ENCODE measurements around the gene CNTN3. TPM values are rescaled to one million over a fixed set of nuclear protein-coding genes. Genes with fewer than 3 reads are reported as not detected.

CNTN3 gene
- total and polyA plus RNA-seq, 12 donors: 0.46 to 5.9 (median 2.6) TPM; not detected in 1

DNA sequence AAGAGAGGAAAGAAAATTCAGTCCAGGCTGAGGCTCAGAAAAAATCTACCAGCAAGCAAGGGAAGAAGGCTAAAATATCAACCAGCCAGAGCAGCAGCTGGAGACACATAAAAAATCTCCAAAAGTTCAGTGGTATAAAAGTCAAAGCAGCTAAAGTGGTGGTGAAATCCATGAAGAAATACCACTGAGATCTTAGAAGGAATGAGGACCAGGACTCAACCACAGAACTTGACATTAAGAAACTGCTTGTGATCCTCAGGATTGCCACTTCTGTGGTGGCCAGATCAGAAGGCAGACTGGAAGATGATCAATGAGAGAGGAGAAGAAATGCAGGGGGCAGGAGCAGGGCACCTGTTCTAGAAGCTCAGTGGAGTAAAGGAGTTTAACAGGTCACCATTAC lies 22.5 kb downstream of the CNTN3 start:
- no peaks in the 10 kb centered on the region for H3K36me3 ChIP-seq
- H3K4me1 ChIP-seq: no peaks in the 10 kb centered on the region
- H3K27me3 ChIP-seq: no peaks in the 10 kb centered on the region
- H3K27ac ChIP-seq: no peak overlapping the region
- TF ChIP-seq, protein P1, sequence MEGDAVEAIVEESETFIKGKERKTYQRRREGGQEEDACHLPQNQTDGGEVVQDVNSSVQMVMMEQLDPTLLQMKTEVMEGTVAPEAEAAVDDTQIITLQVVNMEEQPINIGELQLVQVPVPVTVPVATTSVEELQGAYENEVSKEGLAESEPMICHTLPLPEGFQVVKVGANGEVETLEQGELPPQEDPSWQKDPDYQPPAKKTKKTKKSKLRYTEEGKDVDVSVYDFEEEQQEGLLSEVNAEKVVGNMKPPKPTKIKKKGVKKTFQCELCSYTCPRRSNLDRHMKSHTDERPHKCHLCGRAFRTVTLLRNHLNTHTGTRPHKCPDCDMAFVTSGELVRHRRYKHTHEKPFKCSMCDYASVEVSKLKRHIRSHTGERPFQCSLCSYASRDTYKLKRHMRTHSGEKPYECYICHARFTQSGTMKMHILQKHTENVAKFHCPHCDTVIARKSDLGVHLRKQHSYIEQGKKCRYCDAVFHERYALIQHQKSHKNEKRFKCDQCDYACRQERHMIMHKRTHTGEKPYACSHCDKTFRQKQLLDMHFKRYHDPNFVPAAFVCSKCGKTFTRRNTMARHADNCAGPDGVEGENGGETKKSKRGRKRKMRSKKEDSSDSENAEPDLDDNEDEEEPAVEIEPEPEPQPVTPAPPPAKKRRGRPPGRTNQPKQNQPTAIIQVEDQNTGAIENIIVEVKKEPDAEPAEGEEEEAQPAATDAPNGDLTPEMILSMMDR (IDR thresholded peaks at IDR 0.05): no peak
- peaks cover 0 to 9% (median 0%) of the 10 kb centered on the region in 11 donors for H3K9me3 ChIP-seq
- ATAC-seq (no peak), DNase-seq (no peak)
- no peak overlapping the region for H3K4me3 ChIP-seq
- intact Hi-C loops (cut with DNase I): no loop called here

DNA sequence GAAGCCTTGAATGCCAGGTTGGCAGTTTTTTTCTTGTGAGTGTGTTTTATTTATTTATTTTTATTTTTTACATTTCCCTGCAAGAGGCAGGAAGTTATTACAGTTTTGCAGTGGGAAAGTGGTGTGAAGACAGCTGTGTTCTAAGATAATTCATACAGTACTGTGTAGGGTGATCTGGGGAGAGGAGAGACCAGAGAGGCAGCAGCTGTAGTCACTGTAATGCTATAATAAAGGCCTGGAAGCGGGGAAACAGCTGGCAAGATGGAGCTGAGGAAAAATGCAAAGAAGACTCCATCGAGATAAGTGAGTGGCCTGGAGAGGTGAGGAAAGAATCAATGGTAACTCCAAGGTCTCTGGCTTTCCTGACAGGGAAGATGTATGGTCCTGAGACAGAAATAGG lies 23.1 kb downstream of the CNTN3 start:
- no peaks in the 10 kb centered on the region for H3K4me1 ChIP-seq
- 64 to 69% methylated on average over 2 of the region's 2 CpGs for WGBS, 2 donors
- H3K36me3 ChIP-seq: no peaks in the 10 kb centered on the region
- H3K27me3 ChIP-seq: no peaks in the 10 kb centered on the region
- H3K4me3 ChIP-seq: no peak overlapping the region
- H3K9me3 ChIP-seq: peaks cover 0 to 3% (median 0%) of the 10 kb centered on the region in 11 donors
- no peak for ATAC-seq
- no peak overlapping the region for H3K27ac ChIP-seq
- intact Hi-C loops (cut with DNase I): no loop called here
- TF ChIP-seq, protein P1 (IDR thresholded peaks at IDR 0.05): no peak
- DNase-seq: no peak

DNA sequence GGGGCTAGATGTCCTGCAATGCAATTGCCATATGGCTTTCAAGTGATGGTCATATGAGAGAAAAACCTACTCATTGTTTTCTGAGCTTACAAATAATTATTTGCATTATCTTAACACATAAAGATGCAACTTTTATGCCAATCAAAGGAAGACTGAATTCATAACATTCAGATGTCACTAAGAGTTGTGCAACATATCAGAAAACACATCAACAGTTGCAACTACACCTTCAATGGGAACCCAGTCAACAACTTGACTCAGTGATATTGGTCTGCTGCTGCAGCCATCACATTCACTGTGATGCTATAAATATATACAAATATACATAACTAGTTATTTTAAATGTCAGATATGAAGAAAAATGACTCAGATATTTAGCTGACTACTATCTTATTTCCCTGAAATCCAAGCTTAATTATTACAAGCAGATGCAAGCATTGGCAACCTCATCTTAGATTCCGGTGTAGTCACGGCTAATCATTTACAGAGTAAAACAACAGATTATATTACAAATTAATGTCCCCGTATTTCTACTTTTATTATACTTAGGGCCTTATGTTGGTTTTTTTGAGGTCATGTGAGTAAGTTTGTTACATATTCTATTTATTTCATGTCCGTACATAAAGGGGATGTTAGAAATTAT lies 23.7 kb downstream of the CNTN3 start:
- no peaks in the 10 kb centered on the region for H3K4me1 ChIP-seq
- ATAC-seq: no peak

DNA sequence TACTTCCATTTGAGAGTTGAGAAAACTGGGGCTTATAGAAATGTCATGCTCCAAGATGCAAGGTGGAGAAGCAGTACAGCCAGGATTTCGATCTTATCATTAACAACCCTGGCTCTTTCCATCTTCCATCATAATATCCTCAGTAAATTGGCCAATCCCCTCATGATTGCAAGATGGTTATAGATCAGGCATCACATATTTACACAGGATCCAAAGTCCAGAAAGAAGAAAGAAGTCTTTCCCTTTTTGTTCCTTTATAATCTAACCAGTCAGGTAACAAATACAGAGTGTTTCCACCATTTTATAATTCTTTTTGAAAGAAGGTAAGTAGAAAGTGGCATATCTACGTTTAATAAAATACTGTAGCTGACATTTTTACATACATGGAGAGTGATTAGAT lies 29.7 kb downstream of the CNTN3 start:
- TF ChIP-seq, protein P1 (IDR thresholded peaks at IDR 0.05): no peak
- 78 to 84% methylated on average over 2 of the region's 2 CpGs for WGBS, 2 donors
- intact Hi-C loops (cut with DNase I): no loop called here

More for the DNA sequence above, 23.7 kb downstream of the CNTN3 start:
- WGBS, 2 donors: 85 to 90% methylated on average over 4 of the region's 4 CpGs
- no peaks in the 10 kb centered on the region for H3K36me3 ChIP-seq
- no peak overlapping the region for H3K27ac ChIP-seq
- H3K27me3 ChIP-seq: no peaks in the 10 kb centered on the region
- intact Hi-C loops (cut with DNase I): no loop called here
- no peaks in the 10 kb centered on the region for H3K9me3 ChIP-seq
- H3K4me3 ChIP-seq: no peak overlapping the region
- TF ChIP-seq, protein P1 (IDR thresholded peaks at IDR 0.05): no peak
- no peak for DNase-seq

More for the DNA sequence above, 29.7 kb downstream of the CNTN3 start:
- Histone ChIP-seq H3K4me1 (no peaks in the 10 kb centered on the region), H3K9me3 (no peaks in the 10 kb centered on the region), H3K36me3 (no peaks in the 10 kb centered on the region), H3K4me3 (no peak overlapping the region), H3K27me3 (no peaks in the 10 kb centered on the region), H3K27ac (no peak overlapping the region)
- DNase-seq (no peak), ATAC-seq (no peak)

All from heart right ventricle (tissue), 16 donors.